Heart left ventricle (tissue), 13 donors: ENCODE results near the gene TXNL4A.
A peak's percentile ranks its signal among the peaks of the same experiment; 100 is the strongest.

ENCODE experiments used
- CTCF ChIP-seq, 12 donors: fragments of 200-600 bp; sonication (generic) in 4 of 12; IDR thresholded peaks; one replicate each; pipeline versions ENCODE4 v1.5.0 to v1.8.0; 2018 to 2022; ENCODE audit warnings: antibody characterized with exemption in 12 of 12, mild to moderate bottlenecking in 5 of 12
- POLR2A ChIP-seq, 2 donors: fragments of 450-650 bp; IDR thresholded peaks; one replicate each; pipeline ENCODE4 v1.6.1; 2017; ENCODE audit warnings: antibody characterized with exemption in 2 of 2, mild to moderate bottlenecking in 2 of 2, moderate library complexity in 2 of 2
- donor health status: ischemic (EF 13 %, LVEDD 7.1; RV severe dilation, severe dysfunction).
- donor health status: DM: no; HTN: yes; CAD: no.
- donor health status: DM: no; HTN: no; CAD: no.
- donor health status: ischemic (EF 25% LVEDD 6.9; RV normal size, moderate dysfunction).
- donor health status: ischemic (EF 25% LVEDD 5.7; RV mildly dilated, moderate dysfunction).
- donor health status: ischemic (EF 35%, LVEDD 5.7; RV mildly dilated, moderate dysfunction).
- donor health status: nonischemic (EF 11% LVEDD 7.7; RV severe dilation, severe dysfunction).
- donor health status: DM: yes; HTN: yes; CAD: no.
- donor health status: PGD.
- donor health status: ischemic (EF 29% LVEDD 5.4; RV normal size, mild dysfunction).
- donor health status: nonischemic (EF 23%, LVEDD 6.1; RV moderate dilation, normal function).

- TF ChIP-seq POLR2A (IDR thresholded peaks at IDR 0.05) (no peak), CTCF (IDR thresholded peaks at IDR 0.05) (peak in 6 of 12 donors; percentile 13 to 33 (median 24))
These were observed 54.6 kb downstream of the TXNL4A start for GRCh38 chr18:79933765-79934164.
